Stimulated activated CD4-positive, alpha-beta T cell treated with anti-CD3 and anti-CD28 coated beads, Interleukin-1b, Interleukin-23, amount 100 ng/mL, for 24 hours (primary cell): ENCODE data around the gene SAXO2.
"Not testable (repeated sequence)": the region's sequence is repeated elsewhere in the genome, so short reads cannot be mapped to it uniquely, and the experiment has no call there.

Source experiments
- DNase-seq, 4 experiments: peaks; one replicate each; pipeline ENCODE4 v3.0.0-alpha.2; 2020; ENCODE audit warnings: low read depth in 4 of 4, low spot score in 1 of 4

Gene SAXO2

GRCh38 chr15:82313951-82314768, 51.5 kb downstream of the SAXO2 start:
- not testable (repeated sequence) for DNase-seq

GRCh38 chr15:82314769-82315518, 52.3 kb downstream of the SAXO2 start:
- DNase-seq = no peak

GRCh38 chr15:82315519-82316246, 53.1 kb downstream of the SAXO2 start:
- DNase-seq = no peak

GRCh38 chr15:82316247-82317090, 53.9 kb downstream of the SAXO2 start:
- not testable (repeated sequence) for DNase-seq

- DNase-seq = no peak
These were observed 54.5 kb downstream of the SAXO2 start for GRCh38 chr15:82317091-82317489.

GRCh38 chr15:82317516-82317915, 54.9 kb downstream of the SAXO2 start:
- DNase-seq = not testable (repeated sequence)

GRCh38 chr15:82318281-82318680, 55.7 kb downstream of the SAXO2 start:
- not testable (repeated sequence) for DNase-seq

GRCh38 chr15:82319522-82320278, 57.1 kb downstream of the SAXO2 start:
- not testable (repeated sequence) for DNase-seq

GRCh38 chr15:82320861-82321260, 58.2 kb downstream of the SAXO2 start:
- not testable (repeated sequence) for DNase-seq

- not testable (repeated sequence) for DNase-seq
These were observed 59.9 kb downstream of the SAXO2 start for GRCh38 chr15:82322488-82322887.

- DNase-seq = not testable (repeated sequence)
These were observed 62.2 kb downstream of the SAXO2 start for GRCh38 chr15:82324831-82325230.

- not testable (repeated sequence) for DNase-seq
These were observed 63.0 kb downstream of the SAXO2 start for GRCh38 chr15:82325646-82326045.

GRCh38 chr15:82326896-82327295, 64.3 kb downstream of the SAXO2 start:
- not testable (repeated sequence) for DNase-seq

- DNase-seq = not testable (repeated sequence)
These were observed 64.8 kb downstream of the SAXO2 start for GRCh38 chr15:82327372-82327771.

- DNase-seq = not testable (repeated sequence)
These were observed 66.4 kb downstream of the SAXO2 start for GRCh38 chr15:82329039-82329438.

- not testable (repeated sequence) for DNase-seq
These were observed 68.3 kb downstream of the SAXO2 start for GRCh38 chr15:82330921-82331320.

GRCh38 chr15:82331576-82332304, 69.1 kb downstream of the SAXO2 start:
- not testable (repeated sequence) for DNase-seq

- DNase-seq = not testable (repeated sequence)
These were observed 70.3 kb downstream of the SAXO2 start for GRCh38 chr15:82332711-82333602.
